Natural killer cell (primary cell): ENCODE measurements around the gene LRRC42. TPM values are rescaled to one million over a fixed set of nuclear protein-coding genes. Genes with fewer than 3 reads are reported as not detected.

Experiments used
- ATAC-seq, 3 donors: fragments of 150-1000 bp in 2 of 3; fragments of 200-7000 bp in 1 of 3; cut with Tn5 transposase; 1 replicate in 1 of 3; 2 replicates in 2 of 3; pipeline ENCODE4 v1.10.0; 2021; ENCODE audit warnings: mild to moderate bottlenecking in 2 of 3, moderate library complexity in 2 of 3
- DNase-seq, 2 donors: peaks; one replicate each; pipeline versions ENCODE4 v3.0.0 to v3.0.0-alpha.2; 2013 to 2021; ENCODE audit warnings: mixed read lengths in 1 of 2
- H3K27ac ChIP-seq: one replicate; pipeline ENCODE4 v1.5.1; 2013; ENCODE audit warnings: mild to moderate bottlenecking, low read length
- H3K27me3 ChIP-seq: one replicate; pipeline ENCODE4 v1.6.1; 2013; ENCODE audit warnings: low read length; ENCODE audit not compliant: control insufficient read depth, insufficient read depth
- H3K36me3 ChIP-seq: one replicate; pipeline ENCODE4 v1.6.1; 2013; ENCODE audit warnings: low read length; ENCODE audit not compliant: control insufficient read depth, insufficient read depth
- H3K4me1 ChIP-seq: one replicate; pipeline ENCODE4 v1.6.1; 2013; ENCODE audit warnings: low read length; ENCODE audit not compliant: control insufficient read depth, insufficient read depth
- H3K4me3 ChIP-seq: one replicate; pipeline ENCODE4 v1.5.1; 2013; ENCODE audit warnings: low read length
- H3K9me3 ChIP-seq: one replicate; pipeline ENCODE4 v1.6.1; 2013; ENCODE audit warnings: low read length; ENCODE audit not compliant: control insufficient read depth, insufficient read depth
- H3K27ac Mint-ChIP-seq, 2 donors: one replicate each; pipeline ENCODE4 v1.8.0; 2022; ENCODE audit warnings: mild to moderate bottlenecking in 2 of 2, mixed read lengths in 2 of 2, moderate library complexity in 1 of 2
- H3K27me3 Mint-ChIP-seq, 2 donors: one replicate each; pipeline ENCODE4 v1.8.0; 2022; ENCODE audit warnings: low read depth in 2 of 2, mixed read lengths in 2 of 2
- H3K36me3 Mint-ChIP-seq: one replicate; pipeline ENCODE4 v1.8.0; 2022; ENCODE audit warnings: mixed read lengths
- H3K4me1 Mint-ChIP-seq, 2 donors: one replicate each; pipeline ENCODE4 v1.8.0; 2022; ENCODE audit warnings: mixed read lengths in 2 of 2
- H3K4me3 Mint-ChIP-seq: one replicate; pipeline ENCODE4 v1.8.0; 2022; ENCODE audit warnings: mild to moderate bottlenecking, moderate library complexity, mixed read lengths
- H3K9me3 Mint-ChIP-seq, 2 donors: one replicate each; pipeline ENCODE4 v1.8.0; 2022; ENCODE audit warnings: mixed read lengths in 2 of 2
- CTCF ChIP-seq: fragments of 200-600 bp; IDR thresholded peaks from one replicate; pipeline ENCODE4 v1.8.0; 2022; ENCODE audit warnings: antibody characterized with exemption
- WGBS: methylation state at CpG from one replicate; pipeline ENCODE4 v1.1.7; 2013; ENCODE audit warnings: missing lambda C conversion rate; ENCODE audit not compliant: insufficient coverage; 5-methylcytosine and 5-hydroxymethylcytosine counted together
- intact Hi-C: fragments of 100-400 bp; cut with micrococcal nuclease; formaldehyde crosslinking; loops from one replicate; pipeline ENCODE4 v1.14.2; 2022
- total RNA-seq, 4 donors: library from RNA; stranded (reverse); fragments of 120-200 nt in 1 of 4; gene quantifications; one replicate each; pipeline versions ENCODE4 v1.2.3 to v1.2.4, GENCODE V29; 2013 to 2022

LRRC42 gene
- total RNA-seq, 3 donors from 2014 or later (not counting 1 experiment from before 2014, with no cell fraction given) = 8.9 to 11.1 (median 10.0) TPM

DNA sequence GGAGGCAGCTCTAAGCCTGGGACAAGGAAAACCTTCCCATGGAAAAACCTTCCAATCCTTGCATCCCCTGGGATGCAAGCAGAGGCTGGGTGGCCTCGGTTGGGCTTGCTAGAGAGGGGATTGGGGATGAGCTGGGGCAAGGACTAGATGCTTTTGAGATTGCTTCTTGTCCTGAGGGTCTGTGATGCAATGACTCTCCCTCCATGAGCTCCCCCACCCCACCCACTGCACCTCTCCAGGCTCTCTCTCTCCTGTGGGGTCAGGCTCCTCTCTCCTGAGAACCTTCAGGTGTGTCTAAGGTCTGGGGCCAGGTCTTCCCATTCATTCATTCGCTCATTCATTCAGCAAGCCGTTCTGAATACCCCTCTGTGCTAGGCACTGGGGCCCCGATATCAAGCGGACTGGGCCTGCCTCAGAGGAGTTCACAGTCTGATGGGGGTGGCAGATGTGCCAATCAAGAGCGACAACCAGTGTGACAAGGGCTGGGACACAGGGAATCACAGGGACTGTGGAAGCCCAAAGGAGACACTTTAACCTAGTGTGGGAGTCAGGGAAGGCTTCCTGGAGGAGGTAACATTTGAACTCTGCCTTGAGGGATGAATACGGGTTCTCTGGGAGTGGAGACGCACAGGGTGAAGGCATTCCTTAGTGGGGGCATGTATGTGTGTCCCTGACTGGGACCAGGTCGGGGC is 65.3 kb downstream of the LRRC42 start:
- Histone ChIP-seq H3K9me3 (no peaks in the 10 kb centered on the region), H3K27ac (no peak overlapping the region), H3K4me1 (no peaks in the 10 kb centered on the region), H3K36me3 (no peaks in the 10 kb centered on the region), H3K4me3 (no peak overlapping the region), H3K27me3 (no peaks in the 10 kb centered on the region)
- Mint-ChIP-seq H3K36me3 (no peaks in the 10 kb centered on the region), H3K27ac (no peak overlapping the region), H3K4me3 (no peak overlapping the region), H3K9me3 (no peaks in the 10 kb centered on the region), H3K27me3 (peaks cover 11 to 16% of the 10 kb centered on the region in 2 donors), H3K4me1 (no peaks in the 10 kb centered on the region)
- intact Hi-C loops = no loop called here
- DNase-seq (no peak), ATAC-seq (no peak)
- WGBS = 85% methylated on average over 8 of the region's 9 CpGs
- no peak for TF ChIP-seq CTCF

GRCh38 chr1:54012008-54012325 is 65.8 kb downstream of the LRRC42 start:
- Histone ChIP-seq H3K4me3 (no peak overlapping the region), H3K27me3 (no peaks in the 10 kb centered on the region), H3K27ac (no peak overlapping the region), H3K9me3 (no peaks in the 10 kb centered on the region), H3K36me3 (no peaks in the 10 kb centered on the region), H3K4me1 (no peaks in the 10 kb centered on the region)
- WGBS = 92% methylated on average over 9 of the region's 9 CpGs
- Mint-ChIP-seq H3K27ac (no peak overlapping the region), H3K36me3 (no peaks in the 10 kb centered on the region), H3K27me3 (peaks cover 11 to 14% of the 10 kb centered on the region in 2 donors), H3K4me1 (no peaks in the 10 kb centered on the region), H3K4me3 (no peak overlapping the region), H3K9me3 (no peaks in the 10 kb centered on the region)
- DNase-seq (no peak), ATAC-seq (no peak)
- no peak for TF ChIP-seq CTCF
- intact Hi-C loops = no loop called here

- no peak for ATAC-seq
- Mint-ChIP-seq H3K27me3 (peaks cover 14 to 15% of the 10 kb centered on the region in 2 donors), H3K36me3 (no peaks in the 10 kb centered on the region), H3K4me3 (no peak overlapping the region), H3K9me3 (no peaks in the 10 kb centered on the region), H3K27ac (no peak overlapping the region), H3K4me1 (no peaks in the 10 kb centered on the region)
- intact Hi-C loops = no loop called here
- H3K9me3 ChIP-seq = no peaks in the 10 kb centered on the region
- H3K27ac ChIP-seq = no peak overlapping the region
- H3K36me3 ChIP-seq = no peaks in the 10 kb centered on the region
- no peak for TF ChIP-seq CTCF
- no peaks in the 10 kb centered on the region for H3K27me3 ChIP-seq
- H3K4me3 ChIP-seq = no peak overlapping the region
- no peaks in the 10 kb centered on the region for H3K4me1 ChIP-seq
- no peak for DNase-seq
- WGBS = 92% methylated on average over 8 of the region's 8 CpGs
These were observed 66.7 kb downstream of the LRRC42 start for GRCh38 chr1:54012863-54013262.

DNA sequence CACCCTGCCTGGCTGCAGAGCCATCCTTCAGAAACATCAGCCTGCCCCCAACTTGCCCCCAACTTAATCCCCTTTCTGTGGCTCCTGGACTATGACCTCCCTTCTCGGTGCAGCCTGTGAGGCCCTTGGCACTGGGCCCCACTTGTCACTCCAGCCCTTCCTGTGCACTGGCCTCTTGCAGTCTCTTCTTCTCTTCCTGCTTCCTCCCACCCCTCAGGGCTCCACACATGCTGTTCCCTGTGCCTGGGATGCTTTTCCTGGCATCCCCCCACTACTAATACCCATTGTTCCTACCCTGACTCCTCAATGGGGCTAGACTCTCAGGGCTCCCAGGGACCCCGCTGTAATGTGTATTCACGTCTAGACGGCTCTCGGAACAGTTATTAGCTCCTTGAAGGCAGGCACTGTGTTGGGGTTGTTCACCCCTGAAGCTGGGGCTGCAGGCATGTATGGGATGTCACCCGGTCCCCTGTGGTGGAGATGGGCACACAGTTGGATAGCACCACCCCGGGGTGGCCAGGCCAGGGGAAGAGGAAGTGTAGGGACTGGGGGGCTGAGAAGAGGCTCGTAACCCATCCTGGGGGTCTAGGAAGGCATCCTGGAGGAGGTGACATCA is 67.4 kb downstream of the LRRC42 start:
- H3K4me3 ChIP-seq = no peak overlapping the region
- Mint-ChIP-seq H3K27me3 (peaks cover 14 to 15% of the 10 kb centered on the region in 2 donors), H3K9me3 (no peaks in the 10 kb centered on the region), H3K4me1 (no peaks in the 10 kb centered on the region), H3K27ac (no peak overlapping the region), H3K4me3 (no peak overlapping the region), H3K36me3 (no peaks in the 10 kb centered on the region)
- no peak overlapping the region for H3K27ac ChIP-seq
- ATAC-seq = no peak
- no peaks in the 10 kb centered on the region for H3K4me1 ChIP-seq
- no peaks in the 10 kb centered on the region for H3K36me3 ChIP-seq
- no peak for DNase-seq
- intact Hi-C loops = no loop called here
- H3K9me3 ChIP-seq = no peaks in the 10 kb centered on the region
- WGBS = 81% methylated on average over 8 of the region's 8 CpGs
- TF ChIP-seq CTCF = no peak
- no peaks in the 10 kb centered on the region for H3K27me3 ChIP-seq
